Measurements from ENCODE around the gene B4GALT1.
A peak's percentile ranks its signal among the peaks of the same experiment; 100 is the strongest.
"Not testable (repeated sequence)": the region's sequence is repeated elsewhere in the genome, so short reads cannot be mapped to it uniquely, and the experiment has no call there.

The B4GALT1 gene

DNA sequence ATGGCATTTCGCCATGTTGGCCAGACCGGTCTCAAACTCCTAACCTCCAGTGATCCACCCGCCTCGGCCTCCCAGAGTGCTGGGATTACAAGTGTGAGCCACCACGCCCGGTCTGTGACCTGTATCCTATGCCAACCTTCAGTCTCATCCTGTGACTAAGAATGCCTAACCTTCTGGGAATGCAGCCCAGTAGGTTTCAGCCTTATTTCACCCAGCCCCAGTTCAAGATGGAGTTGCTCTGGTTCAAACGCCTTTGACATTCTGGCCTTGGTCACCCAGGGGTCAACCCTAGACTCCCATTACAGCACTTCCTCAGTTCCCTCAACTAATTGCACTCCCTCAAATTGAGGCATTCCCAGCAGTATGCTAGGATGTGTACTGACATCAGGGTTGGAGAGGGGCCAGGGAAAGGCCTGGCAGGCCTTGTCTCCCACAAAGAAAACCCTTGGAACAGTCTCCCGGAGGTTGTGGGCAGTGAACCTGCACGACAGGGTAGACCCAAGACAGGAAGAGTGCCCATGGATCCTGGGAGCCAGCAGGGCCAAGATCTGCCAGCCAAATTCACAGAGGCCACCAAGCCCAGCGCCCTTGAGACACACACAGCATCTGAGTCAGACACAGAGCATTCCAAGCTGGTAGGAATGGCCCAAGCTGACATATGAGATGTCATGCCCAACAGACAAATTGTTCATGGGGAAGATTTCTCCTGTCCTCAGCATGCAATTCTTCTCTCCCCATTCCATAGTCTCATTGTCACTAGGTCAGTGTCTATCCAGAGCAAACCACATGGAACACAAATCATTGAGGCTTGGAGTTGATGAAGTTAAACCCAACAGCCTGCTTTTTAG, 65.8 kb downstream of the B4GALT1 start:
- H3K9me3 Mint-ChIP-seq = no peaks in the 10 kb centered on the region
- ATAC-seq (no peak), DNase-seq (ENCODE audit: low spot score in 2 of 2) (no peak)
- peaks cover 20% of the 10 kb centered on the region for H3K36me3 Mint-ChIP-seq
- H3K27ac Mint-ChIP-seq = peak overlapping the region; percentile 16
- H3K4me3 Mint-ChIP-seq = no peak overlapping the region
- peaks cover 3% of the 10 kb centered on the region for H3K4me1 Mint-ChIP-seq

DNA sequence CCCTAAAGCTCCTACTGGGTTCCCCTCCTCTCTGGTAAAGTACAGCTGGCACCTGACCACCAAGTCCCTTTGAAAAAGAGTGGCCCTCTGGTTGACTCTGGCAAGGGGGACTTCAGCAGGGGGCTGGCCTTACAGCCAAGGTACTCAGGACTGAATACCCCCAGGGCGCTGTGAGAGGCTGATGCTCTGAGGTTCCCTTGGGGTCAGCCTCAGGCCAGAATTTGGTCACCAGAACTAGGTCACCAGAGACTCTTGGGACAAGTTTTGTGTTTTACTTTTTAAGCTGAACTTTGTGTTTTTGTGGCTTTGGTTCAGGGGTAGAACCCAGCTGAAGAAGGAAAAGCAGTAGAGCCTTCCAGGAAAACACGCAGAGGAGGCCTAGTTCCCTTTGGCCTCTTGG, 67.4 kb downstream of the B4GALT1 start:
- DNase-seq (ENCODE audit: low spot score in 2 of 2) = no peak
- no peaks in the 10 kb centered on the region for H3K4me1 Mint-ChIP-seq
- no peak overlapping the region for H3K27ac Mint-ChIP-seq
- H3K4me3 Mint-ChIP-seq = no peak overlapping the region
- H3K9me3 Mint-ChIP-seq = no peaks in the 10 kb centered on the region
- no peak for ATAC-seq
- peaks cover 18% of the 10 kb centered on the region for H3K36me3 Mint-ChIP-seq

DNA sequence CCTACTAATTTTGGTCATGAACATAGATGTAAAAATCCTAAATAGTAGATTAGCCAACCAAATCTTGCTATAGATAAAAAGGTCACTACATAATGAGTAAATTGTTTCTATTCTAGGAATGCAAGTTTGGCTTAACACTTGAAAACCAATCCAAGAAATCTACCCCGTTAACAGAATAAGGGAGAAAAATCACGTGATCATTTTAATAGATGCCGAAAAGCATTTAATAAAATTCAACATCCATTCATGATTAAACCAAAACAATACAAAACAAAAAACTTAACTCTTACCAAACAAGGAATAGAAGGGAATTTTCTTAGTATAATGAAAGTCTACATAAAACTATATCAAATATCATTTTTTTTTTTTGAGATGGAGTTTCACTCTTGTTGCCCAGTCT, 69.9 kb downstream of the B4GALT1 start:
- no peak for DNase-seq (ENCODE audit: low spot score in 2 of 2)
- H3K36me3 Mint-ChIP-seq = peaks cover 7% of the 10 kb centered on the region
- no peak for ATAC-seq
- H3K4me1 Mint-ChIP-seq = peaks cover 9% of the 10 kb centered on the region
- no peaks in the 10 kb centered on the region for H3K9me3 Mint-ChIP-seq
- no peak overlapping the region for H3K27ac Mint-ChIP-seq
- no peak overlapping the region for H3K4me3 Mint-ChIP-seq

DNA sequence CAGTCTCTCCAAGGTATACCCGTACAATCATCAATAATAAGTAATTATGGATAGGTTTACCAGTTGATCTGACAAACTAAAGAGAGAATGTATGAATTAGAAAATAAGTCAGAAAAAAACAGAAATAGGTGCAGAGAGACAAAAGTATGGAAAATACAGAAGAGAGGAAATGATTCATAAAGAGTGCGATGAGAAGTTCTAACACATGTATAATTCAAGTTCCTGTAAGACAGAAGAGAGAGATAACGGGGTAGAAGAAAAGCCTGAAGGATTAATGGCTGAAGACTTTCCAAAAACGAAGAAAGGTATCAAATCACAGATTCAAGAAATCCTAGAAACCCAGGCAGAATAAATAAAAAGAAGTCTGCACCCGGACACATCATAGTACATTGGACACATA, 74.5 kb downstream of the B4GALT1 start:
- ATAC-seq = no peak
- no peaks in the 10 kb centered on the region for H3K9me3 Mint-ChIP-seq
- H3K36me3 Mint-ChIP-seq = peaks cover 5% of the 10 kb centered on the region
- no peak overlapping the region for H3K27ac Mint-ChIP-seq
- DNase-seq (ENCODE audit: low spot score in 2 of 2) = no peak
- no peak overlapping the region for H3K4me3 Mint-ChIP-seq
- H3K4me1 Mint-ChIP-seq = peaks cover 17% of the 10 kb centered on the region

DNA sequence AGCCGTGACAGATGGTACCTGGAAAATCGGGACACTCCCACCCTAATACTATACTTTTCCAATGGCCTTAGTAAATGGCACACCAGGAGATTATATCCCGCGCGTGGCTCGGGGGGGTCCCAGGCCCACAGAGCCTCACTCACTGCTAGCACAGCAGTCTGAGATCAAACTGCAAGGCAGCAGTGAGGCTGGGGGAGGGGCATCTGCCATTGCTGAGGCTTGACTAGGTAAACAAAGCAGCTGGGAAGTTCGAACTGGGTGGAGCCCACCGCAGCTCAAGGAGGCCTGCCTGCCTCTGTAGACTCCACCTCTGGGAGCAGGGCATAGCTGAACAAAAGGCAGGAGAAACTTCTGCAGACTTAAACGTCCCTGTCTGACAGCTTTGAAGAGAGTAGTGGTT, 81.5 kb downstream of the B4GALT1 start:
- not testable (repeated sequence) for H3K36me3 Mint-ChIP-seq; H3K4me3 Mint-ChIP-seq; DNase-seq (ENCODE audit: low spot score in 2 of 2)

DNA sequence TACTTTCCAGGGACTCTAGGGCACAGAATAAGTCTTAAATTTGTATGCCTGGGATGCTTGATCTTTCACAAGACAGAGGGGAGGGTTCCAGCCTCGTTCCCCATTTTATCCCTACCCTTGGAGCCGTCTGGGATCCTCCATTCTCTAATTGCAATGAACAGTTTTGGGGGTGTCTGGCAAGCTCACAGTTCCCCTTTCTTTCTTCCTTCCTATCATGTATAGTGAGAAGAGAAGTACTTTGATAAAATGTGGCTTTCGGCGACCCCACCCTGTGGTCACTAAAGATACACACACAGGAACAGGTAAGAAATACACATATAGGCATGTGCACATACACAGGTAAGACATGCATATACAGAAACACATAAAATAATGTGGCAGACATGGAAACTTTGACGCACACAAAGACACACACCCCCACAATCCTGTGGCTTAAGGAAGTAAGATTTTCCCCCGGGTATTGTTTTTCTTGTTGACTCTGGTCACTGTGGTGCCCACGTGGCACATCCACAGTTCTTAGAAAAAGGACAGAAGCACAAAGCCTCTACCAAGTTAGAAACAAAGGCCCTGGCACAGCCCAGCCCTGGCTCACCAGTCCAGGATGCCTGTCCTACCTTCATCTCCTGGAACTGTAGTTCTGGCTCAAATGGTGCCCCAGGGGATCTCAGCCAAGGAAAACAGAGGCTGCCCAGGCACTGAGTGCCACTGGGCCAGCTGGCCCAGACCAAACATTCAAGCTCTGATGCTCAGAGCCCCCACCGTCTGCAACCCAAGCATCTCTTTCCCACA, 84.4 kb downstream of the B4GALT1 start:
- no peak overlapping the region for H3K4me3 Mint-ChIP-seq
- ATAC-seq = peak; percentile 58
- no peaks in the 10 kb centered on the region for H3K36me3 Mint-ChIP-seq
- no peak for DNase-seq (ENCODE audit: low spot score in 2 of 2)
- H3K9me3 Mint-ChIP-seq = no peaks in the 10 kb centered on the region
- H3K27ac Mint-ChIP-seq = peak overlapping the region; percentile 90
- H3K4me1 Mint-ChIP-seq = peaks cover 27% of the 10 kb centered on the region

More for the DNA sequence above, 81.5 kb downstream of the B4GALT1 start:
- peaks cover 33% of the 10 kb centered on the region for H3K4me1 Mint-ChIP-seq
- ATAC-seq, H3K27ac Mint-ChIP-seq, H3K9me3 Mint-ChIP-seq: not testable (repeated sequence)

DNA sequence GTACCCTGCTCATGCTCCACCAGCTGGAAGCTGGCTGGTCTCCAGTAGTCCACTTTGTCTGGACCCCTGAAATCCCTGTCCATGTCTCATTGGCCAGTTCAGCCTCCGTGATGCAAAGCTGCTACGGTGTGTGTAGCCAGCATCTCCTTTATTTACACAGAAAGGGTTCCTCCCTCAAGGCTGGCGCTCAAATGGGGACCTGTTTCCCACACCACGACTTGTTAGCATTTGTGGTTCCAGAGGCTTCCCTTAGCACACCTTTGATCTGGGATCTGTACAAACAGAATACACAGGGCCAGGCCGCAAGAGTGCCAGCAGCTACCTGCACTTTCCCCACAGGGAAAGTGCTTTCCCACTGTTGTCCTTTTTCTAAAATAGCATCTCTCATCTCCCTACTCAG, 85.0 kb downstream of the B4GALT1 start:
- Mint-ChIP-seq H3K4me1 (peaks cover 31% of the 10 kb centered on the region), H3K36me3 (peaks cover 2% of the 10 kb centered on the region), H3K9me3 (no peaks in the 10 kb centered on the region), H3K4me3 (no peak overlapping the region), H3K27ac (peak overlapping the region; percentile 90)
- no peak for DNase-seq (ENCODE audit: low spot score in 2 of 2)
- no peak for ATAC-seq

DNA sequence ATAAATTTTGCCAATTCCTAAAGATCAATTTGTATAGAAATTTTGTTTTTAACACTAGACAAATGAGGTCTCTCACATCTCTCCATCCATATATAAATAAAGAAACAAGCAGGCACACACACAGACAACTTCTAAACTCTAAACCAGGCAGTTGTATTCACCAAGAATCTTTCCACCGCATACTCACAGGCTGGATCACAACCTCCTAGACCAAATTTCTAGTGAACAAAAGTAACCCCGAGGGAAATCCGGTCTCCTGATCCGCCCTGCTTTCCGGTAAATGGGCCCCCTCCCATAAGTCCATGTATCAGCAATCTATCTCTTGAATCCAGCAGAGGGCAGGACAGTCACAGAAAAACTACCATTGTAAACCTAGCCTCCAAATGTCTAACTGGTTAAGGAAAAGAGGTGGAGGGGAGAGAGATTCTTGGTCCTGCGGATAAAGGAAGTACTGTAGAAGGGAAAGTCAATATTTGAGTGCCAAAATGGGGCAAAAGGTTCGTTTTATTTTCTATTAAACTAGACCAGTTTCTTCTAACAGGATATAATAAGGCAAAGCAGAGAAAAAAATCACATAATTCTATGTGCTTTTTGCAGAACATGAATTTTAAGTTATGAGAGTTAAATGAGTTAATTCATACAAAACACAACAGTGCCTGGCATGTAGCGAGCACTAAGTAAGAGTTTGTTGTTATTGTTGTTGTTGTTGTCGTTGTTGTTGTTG, 85.8 kb downstream of the B4GALT1 start:
- ATAC-seq = peak; percentile 68
- H3K36me3 Mint-ChIP-seq = peaks cover 11% of the 10 kb centered on the region
- H3K9me3 Mint-ChIP-seq = no peaks in the 10 kb centered on the region
- peaks cover 40% of the 10 kb centered on the region for H3K4me1 Mint-ChIP-seq
- H3K4me3 Mint-ChIP-seq = no peak overlapping the region
- peak in 1 of 2 donors; percentile 64 for DNase-seq (ENCODE audit: low spot score in 2 of 2)
- no peak overlapping the region for H3K27ac Mint-ChIP-seq

DNA sequence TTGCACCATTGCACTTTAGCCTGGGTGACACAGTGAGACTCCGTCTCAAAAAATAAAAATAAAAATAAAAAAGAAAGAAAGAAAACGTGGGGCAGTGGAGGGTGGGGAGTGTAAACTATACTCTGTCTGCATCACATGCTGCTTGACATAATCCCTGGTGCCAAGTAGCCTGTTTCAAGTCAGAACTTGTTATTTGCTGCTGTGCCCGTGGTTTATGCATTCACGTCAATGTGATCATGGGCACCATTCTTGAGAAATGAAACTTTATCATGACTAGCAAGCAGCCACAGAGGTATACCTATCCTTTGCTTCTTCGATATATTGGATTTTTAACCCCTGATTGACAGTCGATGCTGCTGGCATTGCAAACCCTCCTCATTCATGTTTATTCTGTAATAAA, 86.6 kb downstream of the B4GALT1 start:
- Mint-ChIP-seq H3K4me3 (no peak overlapping the region), H3K36me3 (peaks cover 18% of the 10 kb centered on the region), H3K4me1 (peaks cover 46% of the 10 kb centered on the region), H3K27ac (no peak overlapping the region), H3K9me3 (no peaks in the 10 kb centered on the region)
- DNase-seq (ENCODE audit: low spot score in 2 of 2) = no peak
- ATAC-seq = no peak

DNA sequence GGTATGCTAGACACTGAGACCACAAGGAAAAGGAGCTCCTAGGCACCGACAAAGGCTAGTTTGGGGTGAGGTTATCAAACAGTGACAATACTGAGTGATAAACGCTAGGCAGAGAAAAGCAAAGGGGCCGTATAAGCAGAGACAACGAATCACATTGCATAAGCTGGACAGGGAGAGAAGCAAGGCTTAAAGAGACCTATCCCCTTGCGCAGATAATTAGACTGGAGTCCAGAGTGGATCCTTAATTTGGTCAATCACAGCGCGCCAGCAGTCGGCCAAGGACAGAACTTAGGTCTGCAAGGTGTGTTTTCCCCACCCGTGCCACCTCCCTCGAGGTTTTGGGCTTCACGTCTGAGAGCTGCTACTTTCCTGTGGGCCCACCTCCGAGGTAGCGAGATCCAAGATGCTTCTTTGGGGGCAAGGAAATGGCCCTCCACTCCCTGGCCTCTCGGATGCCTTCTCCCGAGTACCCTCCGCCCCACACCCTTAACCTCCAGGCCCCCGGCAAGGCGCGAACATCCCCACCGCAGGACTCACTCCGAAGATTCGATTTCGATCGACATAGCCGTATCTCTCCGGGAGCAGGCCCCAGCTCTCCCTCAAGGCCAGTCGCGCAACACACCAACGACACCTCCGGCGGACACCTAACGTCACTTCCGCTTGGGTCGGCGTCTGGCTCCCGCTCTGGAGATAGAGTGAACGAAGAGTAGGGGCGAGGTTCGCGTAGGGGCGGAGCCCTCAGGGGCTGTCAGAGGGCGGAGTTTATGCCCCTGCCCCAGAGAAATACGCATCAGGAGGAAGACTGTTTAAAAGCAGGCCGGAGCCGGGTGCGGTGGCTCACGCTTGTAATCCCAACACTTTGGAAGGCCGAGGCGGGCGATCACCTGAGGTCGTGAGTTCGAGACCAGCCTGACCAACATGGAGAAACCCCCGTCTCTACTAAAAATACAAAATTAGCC, 90.8 kb downstream of the B4GALT1 start, which contains the start of gene SMU1:
TSS of gene SMU1 (minus strand) at position 629 of the 959 bp plus-strand sequence. CDS start at position 563, 66 bp downstream.
- peaks cover 55% of the 10 kb centered on the region for H3K36me3 Mint-ChIP-seq
- H3K4me3 Mint-ChIP-seq = peak within 1 kb of the TSS; percentile 94
- H3K27ac Mint-ChIP-seq = peak within 1 kb of the TSS; percentile 99
- H3K9me3 Mint-ChIP-seq = no peaks in the 10 kb centered on the region
- peak; percentile 80 to 94 for DNase-seq (ENCODE audit: low spot score in 2 of 2)
- peak; percentile 99 for ATAC-seq
- H3K4me1 Mint-ChIP-seq = peaks cover 25% of the 10 kb centered on the region

DNA sequence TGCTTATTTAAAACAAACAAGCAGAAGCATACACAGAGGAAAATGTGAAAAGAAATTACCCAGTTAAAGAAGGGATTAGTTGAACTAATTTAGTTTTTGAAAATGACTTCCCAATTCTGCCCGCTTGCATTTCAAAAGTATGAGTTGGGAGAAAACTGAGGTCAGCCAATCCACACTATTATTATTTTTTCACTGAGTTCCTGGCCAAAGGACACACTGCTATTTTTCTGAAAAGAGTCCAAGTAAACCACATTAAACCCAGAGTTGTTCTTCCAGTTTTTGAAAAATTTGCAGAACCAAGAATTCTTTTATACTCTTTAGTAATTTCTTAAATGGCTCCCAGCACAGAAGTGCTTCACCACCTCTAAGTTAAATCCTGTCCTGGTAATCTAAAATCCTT, 98.1 kb downstream of the B4GALT1 start:
- Mint-ChIP-seq H3K9me3 (no peaks in the 10 kb centered on the region), H3K4me3 (no peak overlapping the region), H3K36me3 (peaks cover 100% of the 10 kb centered on the region), H3K4me1 (peaks cover 28% of the 10 kb centered on the region), H3K27ac (peak overlapping the region; percentile 4)
- no peak for ATAC-seq
- DNase-seq (ENCODE audit: low spot score in 2 of 2) = no peak

DNA sequence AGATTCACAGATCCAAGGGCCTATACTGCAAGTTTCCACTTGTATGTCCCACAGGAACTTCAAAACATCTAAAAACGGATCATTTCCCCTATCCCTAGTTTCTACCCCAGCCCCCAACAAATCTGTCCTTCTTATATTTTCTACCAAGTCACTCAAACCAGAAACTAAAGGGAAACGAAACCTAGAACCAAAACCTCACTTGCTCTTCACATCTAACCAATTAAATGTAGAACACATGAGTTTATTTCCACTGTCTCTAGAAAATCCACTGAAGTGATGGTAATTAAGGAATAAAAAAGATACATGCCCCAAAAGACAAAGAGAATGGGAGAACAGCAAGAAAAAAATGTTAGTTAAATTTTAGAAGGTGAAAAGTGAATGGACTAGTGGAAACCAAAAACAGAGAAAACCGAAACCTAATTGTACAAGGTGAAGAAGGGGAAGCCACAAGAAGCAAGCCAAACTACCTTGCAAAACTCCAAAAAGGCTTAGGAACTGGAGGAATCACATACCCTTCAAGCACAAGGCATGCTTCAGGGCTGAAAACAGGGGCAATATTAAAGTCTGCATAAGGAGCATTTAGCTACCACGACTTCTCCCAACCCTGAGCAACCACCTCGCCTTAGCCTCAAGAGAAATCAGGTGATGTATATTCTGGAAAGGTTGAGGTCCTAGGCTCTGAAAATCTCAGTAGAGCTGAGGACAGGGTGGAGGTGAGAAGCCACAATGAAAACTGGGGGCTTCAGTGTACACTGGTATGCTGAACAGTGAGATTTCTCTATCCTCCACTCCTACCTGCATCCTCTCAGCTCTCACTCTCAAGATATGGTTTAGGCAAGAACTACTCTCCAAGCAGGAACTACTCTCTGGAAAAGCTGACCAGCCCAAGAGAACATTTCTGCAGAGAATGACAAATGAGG, 101.7 kb downstream of the B4GALT1 start:
- H3K4me1 Mint-ChIP-seq = peaks cover 19% of the 10 kb centered on the region
- ATAC-seq = no peak
- H3K9me3 Mint-ChIP-seq = no peaks in the 10 kb centered on the region
- no peak overlapping the region for H3K27ac Mint-ChIP-seq
- H3K36me3 Mint-ChIP-seq = peaks cover 100% of the 10 kb centered on the region
- no peak for DNase-seq (ENCODE audit: low spot score in 2 of 2)
- H3K4me3 Mint-ChIP-seq = no peak overlapping the region
